Spleen (tissue), 7 donors: ENCODE data around the gene GUK1.

Source experiments
- POLR2A ChIP-seq, 3 donors: fragments of 450-650 bp; IDR thresholded peaks; one replicate each; pipeline ENCODE4 v1.5.1; 2017; ENCODE audit warnings: antibody characterized with exemption in 3 of 3, mild to moderate bottlenecking in 1 of 3
- POLR2AphosphoS5 ChIP-seq, 3 donors: sonication (generic); formaldehyde crosslinking; IDR thresholded peaks; one replicate each; pipeline ENCODE4 v1.5.1; 2017; ENCODE audit warnings: antibody characterized with exemption in 3 of 3
- TF ChIP-seq, protein P1 (sequence below), 11 experiments: fragments of 200-600 bp in 7 of 11; fragments of 450-650 bp in 4 of 11; sonication (generic) in 4 of 11; IDR thresholded peaks in 8 of 11; conservative IDR thresholded peaks in 3 of 11; 1 replicate in 7 of 11; 2 replicates in 4 of 11; pipeline versions ENCODE4 v1.4.0 to v1.8.0; 2016 to 2021; ENCODE audit warnings: antibody characterized with exemption in 11 of 11, inconsistent platforms in 4 of 11, mild to moderate bottlenecking in 1 of 11
- donor health status: DM: no; HTN: no; CAD: no; lungs with moderate emphysema.
- donor health status: DM: no; HTN: no; CAD: no.
- donor health status: DM: no; HTN: no; CAD: no.

DNA sequence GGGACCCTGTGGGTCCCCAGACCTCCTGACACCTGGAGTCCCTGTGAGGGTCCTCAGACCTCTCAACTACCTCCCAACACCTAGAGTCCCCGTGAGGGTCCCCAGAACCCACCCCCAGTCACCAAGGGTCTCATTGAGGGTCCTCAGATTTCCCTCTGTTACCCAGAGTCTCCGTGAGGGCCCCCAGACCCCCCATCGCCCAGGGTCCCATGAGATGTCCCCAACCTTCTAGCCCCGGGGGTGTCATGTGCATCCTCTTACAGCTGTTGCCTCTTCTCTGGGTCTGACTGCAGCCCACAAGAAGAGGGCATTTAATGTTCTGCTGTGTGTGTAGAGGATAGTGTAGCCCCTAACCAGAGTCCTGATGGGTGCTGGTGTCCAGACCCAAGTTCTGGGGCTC, 7.7 kb downstream of the GUK1 start:
- TF ChIP-seq, protein P1, sequence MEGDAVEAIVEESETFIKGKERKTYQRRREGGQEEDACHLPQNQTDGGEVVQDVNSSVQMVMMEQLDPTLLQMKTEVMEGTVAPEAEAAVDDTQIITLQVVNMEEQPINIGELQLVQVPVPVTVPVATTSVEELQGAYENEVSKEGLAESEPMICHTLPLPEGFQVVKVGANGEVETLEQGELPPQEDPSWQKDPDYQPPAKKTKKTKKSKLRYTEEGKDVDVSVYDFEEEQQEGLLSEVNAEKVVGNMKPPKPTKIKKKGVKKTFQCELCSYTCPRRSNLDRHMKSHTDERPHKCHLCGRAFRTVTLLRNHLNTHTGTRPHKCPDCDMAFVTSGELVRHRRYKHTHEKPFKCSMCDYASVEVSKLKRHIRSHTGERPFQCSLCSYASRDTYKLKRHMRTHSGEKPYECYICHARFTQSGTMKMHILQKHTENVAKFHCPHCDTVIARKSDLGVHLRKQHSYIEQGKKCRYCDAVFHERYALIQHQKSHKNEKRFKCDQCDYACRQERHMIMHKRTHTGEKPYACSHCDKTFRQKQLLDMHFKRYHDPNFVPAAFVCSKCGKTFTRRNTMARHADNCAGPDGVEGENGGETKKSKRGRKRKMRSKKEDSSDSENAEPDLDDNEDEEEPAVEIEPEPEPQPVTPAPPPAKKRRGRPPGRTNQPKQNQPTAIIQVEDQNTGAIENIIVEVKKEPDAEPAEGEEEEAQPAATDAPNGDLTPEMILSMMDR (IDR thresholded peaks at IDR 0.05 in 8 of 11, conservative IDR thresholded peaks at IDR 0.05 in 3 of 11), result no peak
- no peak for TF ChIP-seq POLR2AphosphoS5 (IDR thresholded peaks at IDR 0.05)
- no peak for TF ChIP-seq POLR2A (IDR thresholded peaks at IDR 0.05)
